Trophoblast cell (in vitro differentiated cells and primary cell): Measurements from ENCODE around the gene CTAGE15.
"Not testable (repeated sequence)": the region's sequence is repeated elsewhere in the genome, so short reads cannot be mapped to it uniquely, and the experiment has no call there.

Experiments used
- DNase-seq, 2 donors: peaks; one replicate each; pipeline ENCODE4 v3.0.0-alpha.2; 2016
- H2AFZ ChIP-seq: 2 replicates; pipeline ENCODE4 v1.6.1; 2013; ENCODE audit warnings: low read length, moderate library complexity, mild to moderate bottlenecking; ENCODE audit not compliant: insufficient read depth, poor library complexity
- H2AK5ac ChIP-seq: 2 replicates; pipeline ENCODE4 v1.6.1; 2013; ENCODE audit warnings: mild to moderate bottlenecking, low read length
- H2BK120ac ChIP-seq: 2 replicates; pipeline ENCODE4 v1.6.1; 2013; ENCODE audit warnings: low read length, mild to moderate bottlenecking, moderate library complexity; ENCODE audit not compliant: insufficient read depth, poor library complexity
- H2BK12ac ChIP-seq: 2 replicates; pipeline ENCODE4 v1.6.1; 2013; ENCODE audit warnings: mild to moderate bottlenecking, low read length, moderate library complexity
- H2BK5ac ChIP-seq: 2 replicates; pipeline ENCODE4 v1.6.1; 2013; ENCODE audit warnings: low read length, low read depth, moderate library complexity, mild to moderate bottlenecking; ENCODE audit not compliant: poor library complexity
- H3K14ac ChIP-seq: 2 replicates; pipeline ENCODE4 v1.6.1; 2013; ENCODE audit warnings: mild to moderate bottlenecking, low read length
- H3K18ac ChIP-seq: 2 replicates; pipeline ENCODE4 v1.6.1; 2013; ENCODE audit warnings: mild to moderate bottlenecking, low read length
- H3K23ac ChIP-seq: 2 replicates; pipeline ENCODE4 v1.6.1; 2013; ENCODE audit warnings: low read length
- H3K27ac ChIP-seq: 2 replicates; pipeline ENCODE4 v1.5.1; 2013; ENCODE audit warnings: low read depth, mild to moderate bottlenecking, inconsistent platforms, low read length, moderate library complexity
- H3K27me3 ChIP-seq: 2 replicates; pipeline ENCODE4 v1.6.1; 2013; ENCODE audit warnings: inconsistent platforms, mild to moderate bottlenecking, low read length, moderate library complexity; ENCODE audit not compliant: insufficient read depth
- H3K36me3 ChIP-seq, 2 experiments: 1 replicate in 1 of 2; 2 replicates in 1 of 2; pipeline ENCODE4 v1.6.1; 2013; ENCODE audit warnings: low read length in 2 of 2, mild to moderate bottlenecking in 2 of 2, moderate library complexity in 1 of 2; ENCODE audit not compliant: insufficient read depth in 2 of 2, control insufficient read depth in 1 of 2
- H3K4ac ChIP-seq: 2 replicates; pipeline ENCODE4 v1.6.1; 2013; ENCODE audit warnings: low read depth, mild to moderate bottlenecking, low read length, moderate library complexity
- H3K4me1 ChIP-seq, 2 experiments: 1 replicate in 1 of 2; 2 replicates in 1 of 2; pipeline ENCODE4 v1.6.1; 2013; ENCODE audit warnings: low read length in 2 of 2, mild to moderate bottlenecking in 2 of 2, moderate library complexity in 1 of 2; ENCODE audit not compliant: insufficient read depth in 2 of 2, control insufficient read depth in 1 of 2
- H3K4me2 ChIP-seq: 2 replicates; pipeline ENCODE4 v1.6.1; 2013; ENCODE audit warnings: inconsistent platforms, mild to moderate bottlenecking, low read length, moderate library complexity
- H3K4me3 ChIP-seq: 2 replicates; pipeline ENCODE4 v1.5.1; 2013; ENCODE audit warnings: mild to moderate bottlenecking, low read depth, low read length, inconsistent platforms
- H3K79me1 ChIP-seq: one replicate; pipeline ENCODE4 v1.6.1; 2013; ENCODE audit warnings: low read length
- H3K79me2 ChIP-seq: 2 replicates; pipeline ENCODE4 v1.6.1; 2013; ENCODE audit warnings: low read length, mild to moderate bottlenecking; ENCODE audit not compliant: control insufficient read depth, insufficient read depth, poor library complexity
- H3K9ac ChIP-seq: 2 replicates; pipeline ENCODE4 v1.6.1; 2013; ENCODE audit warnings: mild to moderate bottlenecking, low read length
- H3K9me3 ChIP-seq: 2 replicates; pipeline ENCODE4 v1.6.1; 2013; ENCODE audit warnings: low read depth, mild to moderate bottlenecking, control low read depth, inconsistent platforms, low read length; ENCODE audit not compliant: insufficient read depth
- H4K12ac ChIP-seq: 2 replicates; pipeline ENCODE4 v1.6.1; 2013; ENCODE audit warnings: low read depth, mild to moderate bottlenecking, low read length, moderate library complexity
- H4K8ac ChIP-seq: 2 replicates; pipeline ENCODE4 v1.6.1; 2013; ENCODE audit warnings: low read depth, mild to moderate bottlenecking, low read length, moderate library complexity
- H4K91ac ChIP-seq: one replicate; pipeline ENCODE4 v1.6.1; 2013; ENCODE audit warnings: low read depth, mild to moderate bottlenecking, low read length, moderate library complexity
- WGBS: extraction: QIAGEN DNeasy Blood & Tissue Kit; methylation state at CpG from one replicate; pipeline ENCODE4 v1.1.7; 2013; ENCODE audit warnings: missing lambda C conversion rate; ENCODE audit not compliant: insufficient read length, insufficient coverage; ENCODE audit errors: extremely low coverage; 5-methylcytosine and 5-hydroxymethylcytosine counted together

The CTAGE15 gene

DNA sequence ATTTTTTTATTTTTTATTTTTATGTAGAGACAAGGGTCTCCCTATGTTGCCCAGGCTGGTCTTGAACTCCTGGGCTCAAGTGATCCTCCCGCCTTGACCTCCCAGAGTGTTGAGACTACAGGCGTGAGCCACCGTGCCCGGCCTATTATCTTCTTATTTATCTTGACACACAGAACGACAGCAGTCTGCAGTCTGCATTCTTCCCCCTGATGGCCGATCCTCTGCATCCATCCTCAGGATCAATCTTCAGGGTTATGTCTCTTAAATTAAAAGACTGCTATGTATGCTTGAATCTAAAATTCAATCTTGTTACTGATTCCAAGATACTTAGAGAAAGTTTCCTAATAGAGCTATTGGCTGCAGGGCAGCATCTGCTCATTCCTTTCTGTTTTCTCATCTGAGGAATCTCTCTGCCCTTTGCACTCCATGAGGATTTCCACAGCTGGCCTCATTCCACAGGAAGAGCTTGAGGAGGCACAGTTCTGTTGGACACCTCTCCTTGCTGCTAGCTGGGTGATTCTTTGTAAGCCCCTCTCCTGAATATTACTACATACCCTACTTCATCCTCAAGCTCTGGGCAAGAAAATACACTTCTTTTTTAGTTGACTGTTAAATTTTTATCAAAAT lies 38.3 kb upstream of the CTAGE15 start:
- not testable (repeated sequence) for H2BK120ac ChIP-seq, H3K4ac ChIP-seq, H3K14ac ChIP-seq, H3K79me2 ChIP-seq, H3K27ac ChIP-seq, H2AFZ ChIP-seq, H4K12ac ChIP-seq, H3K9me3 ChIP-seq, H3K79me1 ChIP-seq, H3K9ac ChIP-seq, H3K27me3 ChIP-seq, H3K4me1 ChIP-seq, H2BK5ac ChIP-seq, DNase-seq, H2AK5ac ChIP-seq, H3K4me3 ChIP-seq, H3K23ac ChIP-seq, H3K18ac ChIP-seq, H4K8ac ChIP-seq, H4K91ac ChIP-seq, H3K4me2 ChIP-seq, H2BK12ac ChIP-seq, H3K36me3 ChIP-seq
- WGBS = no CpG with 5 or more reads among the region's 6 CpGs

DNA sequence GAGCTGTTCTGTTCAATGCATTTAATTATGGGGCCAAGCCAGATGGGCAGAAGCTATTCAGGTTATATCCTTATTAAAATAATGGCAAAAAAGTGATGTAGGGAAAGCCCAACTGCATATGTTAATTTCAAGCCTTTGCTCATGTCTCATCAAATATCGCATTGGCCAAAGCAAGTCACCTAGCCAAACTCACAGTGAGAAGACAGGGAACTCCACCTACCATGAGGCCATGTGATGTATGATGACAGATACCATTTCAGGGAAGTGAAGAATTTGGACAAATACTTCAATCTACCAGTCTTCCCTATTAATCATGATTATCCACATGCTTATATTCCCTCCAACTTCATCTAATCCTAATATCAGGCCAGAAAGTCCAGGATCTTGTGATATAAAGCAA lies 35.2 kb upstream of the CTAGE15 start:
- DNase-seq, H2BK5ac ChIP-seq, H3K27me3 ChIP-seq, H3K79me2 ChIP-seq, H4K12ac ChIP-seq, H2AK5ac ChIP-seq, H2BK12ac ChIP-seq, H3K18ac ChIP-seq, H3K27ac ChIP-seq, H3K4ac ChIP-seq, H3K79me1 ChIP-seq, H3K4me1 ChIP-seq, H2AFZ ChIP-seq, H3K9ac ChIP-seq, H3K23ac ChIP-seq, H3K4me2 ChIP-seq, H3K14ac ChIP-seq, H2BK120ac ChIP-seq, H4K8ac ChIP-seq, H3K4me3 ChIP-seq, H3K9me3 ChIP-seq, H3K36me3 ChIP-seq, H4K91ac ChIP-seq: not testable (repeated sequence)
- WGBS = no CpG with 5 or more reads among the region's 1 CpG

- H3K9ac ChIP-seq, H2AK5ac ChIP-seq, H3K27ac ChIP-seq, H2AFZ ChIP-seq, H2BK12ac ChIP-seq, H3K4me2 ChIP-seq, H2BK120ac ChIP-seq, H3K4me3 ChIP-seq, H2BK5ac ChIP-seq, H4K12ac ChIP-seq, H4K91ac ChIP-seq, H3K36me3 ChIP-seq, H3K18ac ChIP-seq, H4K8ac ChIP-seq, H3K79me1 ChIP-seq, H3K27me3 ChIP-seq, H3K23ac ChIP-seq, H3K14ac ChIP-seq, H3K9me3 ChIP-seq, H3K4me1 ChIP-seq, DNase-seq, H3K79me2 ChIP-seq, H3K4ac ChIP-seq: not testable (repeated sequence)
- WGBS = no CpG with 5 or more reads among the region's 7 CpGs
These were observed 28.1 kb upstream of the CTAGE15 start for GRCh38 chr7:143543288-143544038.

DNA sequence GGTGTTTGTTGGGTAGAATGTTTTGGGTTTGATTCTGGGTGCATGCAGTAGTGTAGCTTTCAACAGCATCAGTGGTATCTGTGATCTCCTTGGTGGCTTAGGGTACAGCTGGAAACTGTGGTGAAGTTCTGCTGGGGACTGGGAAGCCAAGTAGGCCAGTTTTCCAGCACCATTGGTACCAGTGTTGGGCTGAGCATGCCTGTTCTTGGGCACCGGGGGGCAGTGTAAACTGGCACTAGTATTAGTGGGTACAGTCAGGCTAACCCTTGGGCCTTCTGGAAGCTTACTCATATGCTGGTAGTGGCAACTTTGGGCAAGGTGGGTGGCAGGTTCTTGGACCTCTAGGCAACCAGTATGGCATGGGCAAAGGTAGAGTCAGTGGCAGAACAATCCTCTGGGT lies 15.6 kb upstream of the CTAGE15 start:
- H2AFZ ChIP-seq, H4K91ac ChIP-seq, H3K79me1 ChIP-seq, H3K18ac ChIP-seq, DNase-seq, H3K36me3 ChIP-seq, H3K27ac ChIP-seq, H3K4me1 ChIP-seq, H3K79me2 ChIP-seq, H4K8ac ChIP-seq, H3K9ac ChIP-seq, H3K14ac ChIP-seq, H2BK12ac ChIP-seq, H3K23ac ChIP-seq, H2AK5ac ChIP-seq, H2BK5ac ChIP-seq, H3K9me3 ChIP-seq, H3K4ac ChIP-seq, H3K4me3 ChIP-seq, H4K12ac ChIP-seq, H2BK120ac ChIP-seq, H3K4me2 ChIP-seq, H3K27me3 ChIP-seq: not testable (repeated sequence)
- WGBS = no CpG with 5 or more reads among the region's 1 CpG
